Measurements from ENCODE around the gene MGMT. TPM values are rescaled to one million over a fixed set of nuclear protein-coding genes. Genes with fewer than 3 reads are reported as not detected.

Gene MGMT
- total and polyA plus RNA-seq, 2 experiments from 2014 or later: 19.3 to 21.9 TPM

- no peak for TF ChIP-seq ZNF462 (CRISPR knock-in tag; IDR thresholded peaks at IDR 0.05)
- TF ChIP-seq ZNF331 (CRISPR knock-in tag; IDR thresholded peaks at IDR 0.05; ENCODE audit: low read depth): no peak
- no peak for TF ChIP-seq JUNB (IDR thresholded peaks at IDR 0.05; ENCODE audit: unreplicated experiment)
- TF ChIP-seq CTCF (conservative IDR thresholded peaks at IDR 0.05; ENCODE audit: low read depth in 2 of 2): no peak
- TF ChIP-seq CREB1 (CRISPR knock-in tag; IDR thresholded peaks at IDR 0.05; ENCODE audit: low read depth): no peak
- no peak for TF ChIP-seq ZNF114 (CRISPR knock-in tag; IDR thresholded peaks at IDR 0.05)
- no peak for TF ChIP-seq EZH2phosphoT487 (IDR thresholded peaks at IDR 0.05; ENCODE audit: unreplicated experiment)
Observed at GRCh38 chr10:129809431-129809830, 342.4 kb downstream of the MGMT start (continued).

GRCh38 chr10:129809841-129810240 is 342.8 kb downstream of the MGMT start:
- H3K4me1 ChIP-seq (ENCODE audit: insufficient read depth): no peaks in the 10 kb centered on the region
- ATAC-seq (no peak), DNase-seq (ENCODE audit: low spot score) (no peak)
- Mint-ChIP-seq H3K4me1 (no peaks in the 10 kb centered on the region), H3K27me3 (ENCODE audit: insufficient read depth, low read depth, poor library complexity) (peaks cover 3% of the 10 kb centered on the region), H3K9me3 (peaks cover 22% of the 10 kb centered on the region), H3K4me3 (no peak overlapping the region), H3K27ac (no peak overlapping the region), H3K36me3 (ENCODE audit: low read depth) (peaks cover 5% of the 10 kb centered on the region; the same call in 2 of the 3 replicates)
- no peaks in the 10 kb centered on the region for H3K27me3 ChIP-seq (ENCODE audit: insufficient read depth)
- no peaks in the 10 kb centered on the region for H3K36me3 ChIP-seq (ENCODE audit: insufficient read depth)
- no peaks in the 10 kb centered on the region; the same call in 1 of the 2 replicates for H3K9me2 ChIP-seq (ENCODE audit: insufficient read depth)
- no peaks in the 10 kb centered on the region for H3F3A ChIP-seq (replicated peaks; ENCODE audit: low read depth)
- no peaks in the 10 kb centered on the region for H4K20me1 ChIP-seq (replicated peaks; ENCODE audit: insufficient read depth)
- no peaks in the 10 kb centered on the region for H3K79me2 ChIP-seq (replicated peaks; ENCODE audit: insufficient read depth)
- no peak overlapping the region for H2AFZ ChIP-seq
- H3K4me2 ChIP-seq: no peak overlapping the region
- H3K4me3 ChIP-seq: no peak overlapping the region
- no peak overlapping the region for H3K27ac ChIP-seq (ENCODE audit: low read depth)
- TF ChIP-seq REST (IDR thresholded peaks at IDR 0.05; ENCODE audit: unreplicated experiment): no peak
- TF ChIP-seq EZH2phosphoT487 (IDR thresholded peaks at IDR 0.05; ENCODE audit: unreplicated experiment): no peak
- TF ChIP-seq ZNF331 (CRISPR knock-in tag; IDR thresholded peaks at IDR 0.05; ENCODE audit: low read depth): no peak
- no peak for TF ChIP-seq NANOG (IDR thresholded peaks at IDR 0.05; ENCODE audit: borderline replicate concordance)
- no peak for TF ChIP-seq EZH2 (IDR thresholded peaks at IDR 0.05; ENCODE audit: low read depth, unreplicated experiment)
